ENCODE measurements around the gene TSSC4. TPM values are rescaled to one million over a fixed set of nuclear protein-coding genes. Genes with fewer than 3 reads are reported as not detected.

Gene TSSC4
- total and polyA plus RNA-seq, 8 donors = 20.1 to 47.6 (median 29.0) TPM

- H3K27me3 ChIP-seq = peaks cover 0 to 35% of the 10 kb centered on the region in 2 donors
- ATAC-seq (no peak), DNase-seq (peak in 2 of 4 donors; percentile 31 to 72)
- no peaks in the 10 kb centered on the region for H3K9me3 ChIP-seq
- H3K4me3 ChIP-seq = peak overlapping the region in 1 of 2 donors; percentile 60
- TF ChIP-seq, protein P1, sequence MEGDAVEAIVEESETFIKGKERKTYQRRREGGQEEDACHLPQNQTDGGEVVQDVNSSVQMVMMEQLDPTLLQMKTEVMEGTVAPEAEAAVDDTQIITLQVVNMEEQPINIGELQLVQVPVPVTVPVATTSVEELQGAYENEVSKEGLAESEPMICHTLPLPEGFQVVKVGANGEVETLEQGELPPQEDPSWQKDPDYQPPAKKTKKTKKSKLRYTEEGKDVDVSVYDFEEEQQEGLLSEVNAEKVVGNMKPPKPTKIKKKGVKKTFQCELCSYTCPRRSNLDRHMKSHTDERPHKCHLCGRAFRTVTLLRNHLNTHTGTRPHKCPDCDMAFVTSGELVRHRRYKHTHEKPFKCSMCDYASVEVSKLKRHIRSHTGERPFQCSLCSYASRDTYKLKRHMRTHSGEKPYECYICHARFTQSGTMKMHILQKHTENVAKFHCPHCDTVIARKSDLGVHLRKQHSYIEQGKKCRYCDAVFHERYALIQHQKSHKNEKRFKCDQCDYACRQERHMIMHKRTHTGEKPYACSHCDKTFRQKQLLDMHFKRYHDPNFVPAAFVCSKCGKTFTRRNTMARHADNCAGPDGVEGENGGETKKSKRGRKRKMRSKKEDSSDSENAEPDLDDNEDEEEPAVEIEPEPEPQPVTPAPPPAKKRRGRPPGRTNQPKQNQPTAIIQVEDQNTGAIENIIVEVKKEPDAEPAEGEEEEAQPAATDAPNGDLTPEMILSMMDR (IDR thresholded peaks at IDR 0.05) = no peak
- H3K4me1 ChIP-seq = peaks cover 8 to 47% of the 10 kb centered on the region in 2 donors
- intact Hi-C loops (cut with DNase I) = no loop called here
- peak overlapping the region; percentile 19 to 81 for H3K27ac ChIP-seq
- no peaks in the 10 kb centered on the region for H3K36me3 ChIP-seq
Observed at GRCh38 chr11:2447253-2447950, 46.9 kb downstream of the TSSC4 start.

- Histone ChIP-seq H3K4me3 (no peak overlapping the region), H3K27ac (peak overlapping the region in 1 of 2 donors; percentile 81), H3K27me3 (peaks cover 0 to 29% of the 10 kb centered on the region in 2 donors), H3K9me3 (no peaks in the 10 kb centered on the region), H3K4me1 (peaks cover 8 to 44% of the 10 kb centered on the region in 2 donors), H3K36me3 (no peaks in the 10 kb centered on the region)
- TF ChIP-seq, protein P1 (IDR thresholded peaks at IDR 0.05) = no peak
- peak in 1 of 4 donors; percentile 18 for DNase-seq
- intact Hi-C loops (cut with DNase I) = no loop called here
- no peak for ATAC-seq
Observed at GRCh38 chr11:2447951-2448650, 47.6 kb downstream of the TSSC4 start.

DNA sequence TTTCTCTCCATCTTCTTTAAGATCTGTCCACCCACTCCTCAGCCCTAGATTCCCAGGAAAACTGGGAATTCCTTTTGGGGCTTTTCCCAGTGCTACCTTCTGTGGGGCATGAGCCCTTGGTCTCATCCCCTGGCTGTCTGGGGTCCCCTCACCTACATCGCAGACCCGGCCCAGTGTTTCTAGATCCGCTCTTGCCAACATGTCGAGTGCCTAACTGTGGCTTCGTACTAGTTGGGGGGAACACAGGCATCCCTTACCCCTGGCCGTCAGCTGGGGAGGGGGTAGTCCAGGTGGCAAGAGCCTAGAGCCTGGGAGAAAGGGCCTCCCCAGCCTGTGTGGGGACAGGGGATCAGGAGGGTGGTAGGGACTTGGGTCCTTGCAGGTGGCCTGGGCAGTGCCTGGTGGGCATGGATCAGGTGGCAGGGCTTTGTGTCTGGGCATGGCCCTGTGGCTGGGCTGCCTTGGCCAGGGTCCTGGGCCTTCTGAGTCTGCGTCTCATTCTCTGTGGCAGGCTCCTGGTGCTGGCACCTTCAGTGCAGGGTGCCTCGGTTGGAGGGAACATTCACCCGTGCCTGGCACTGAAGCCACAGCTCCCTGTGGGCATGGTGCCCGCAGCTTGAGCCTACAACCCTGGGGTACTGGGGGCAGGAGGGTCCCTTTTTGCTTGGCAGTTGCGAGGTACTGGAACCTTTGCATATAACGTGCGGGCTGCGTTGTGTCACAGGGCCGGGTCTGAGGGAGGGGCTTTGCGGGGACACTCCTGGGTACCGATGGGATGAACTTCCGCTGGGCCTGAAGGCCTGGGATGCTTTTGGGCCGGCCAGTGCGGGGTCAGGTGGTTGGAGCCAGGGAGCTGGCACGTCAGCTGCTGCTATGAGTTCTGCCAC is 48.4 kb downstream of the TSSC4 start:
- H3K9me3 ChIP-seq = no peaks in the 10 kb centered on the region
- DNase-seq = peak in 1 of 4 donors; percentile 26
- H3K27me3 ChIP-seq = peaks cover 0 to 21% of the 10 kb centered on the region in 2 donors
- intact Hi-C loops (cut with DNase I) = no loop called here
- H3K4me1 ChIP-seq = peaks cover 8 to 38% of the 10 kb centered on the region in 2 donors
- H3K27ac ChIP-seq = no peak overlapping the region
- no peak for ATAC-seq
- no peak overlapping the region for H3K4me3 ChIP-seq
- TF ChIP-seq, protein P1 (IDR thresholded peaks at IDR 0.05) = no peak
- H3K36me3 ChIP-seq = no peaks in the 10 kb centered on the region

DNA sequence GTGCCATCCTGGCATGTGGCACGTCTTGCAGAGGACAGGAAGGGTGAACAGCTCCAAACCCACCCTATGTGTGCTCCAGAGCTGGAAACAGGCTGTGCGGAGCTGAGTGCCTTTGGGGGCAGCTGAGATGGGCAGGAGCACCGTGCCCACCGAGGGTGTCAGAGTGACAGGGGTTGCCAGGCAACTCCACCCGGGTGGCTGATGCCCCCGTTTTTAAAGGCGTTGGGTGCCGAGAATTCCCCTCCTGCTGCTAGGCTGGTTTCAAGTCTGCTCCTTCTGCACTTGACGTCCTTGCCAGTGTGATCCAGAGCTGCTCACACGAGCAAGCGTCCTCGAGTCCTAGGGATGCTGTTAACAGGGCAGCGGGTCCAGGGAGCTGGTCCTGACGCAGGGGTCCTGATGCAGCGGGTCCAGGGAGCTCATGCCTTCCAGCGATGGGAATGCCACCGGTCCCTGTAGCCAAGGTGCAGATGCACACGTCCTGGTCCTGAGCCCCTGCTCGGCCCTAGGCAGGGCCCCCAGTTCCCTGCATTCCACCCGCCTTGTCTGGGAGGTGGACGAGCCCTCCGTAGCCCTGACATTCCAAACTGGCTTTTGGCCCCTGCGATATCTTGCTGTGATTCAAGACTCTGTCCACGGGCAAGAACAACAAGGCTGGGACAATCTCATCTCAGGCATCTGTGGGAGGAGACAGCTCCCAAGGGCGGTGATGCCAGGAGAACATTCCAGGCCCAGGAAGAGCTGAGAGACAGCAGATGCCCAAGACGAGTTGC is 49.2 kb downstream of the TSSC4 start:
- H3K4me3 ChIP-seq = no peak overlapping the region
- peaks cover 8 to 34% of the 10 kb centered on the region in 2 donors for H3K4me1 ChIP-seq
- H3K27ac ChIP-seq = no peak overlapping the region
- H3K9me3 ChIP-seq = no peaks in the 10 kb centered on the region
- H3K27me3 ChIP-seq = peaks cover 0 to 16% of the 10 kb centered on the region in 2 donors
- intact Hi-C loops (cut with DNase I) = no loop called here
- H3K36me3 ChIP-seq = no peaks in the 10 kb centered on the region
- TF ChIP-seq, protein P1 (IDR thresholded peaks at IDR 0.05) = no peak
- DNase-seq (peak in 1 of 4 donors; percentile 27), ATAC-seq (no peak)

Data from left lung (tissue), 10 donors.